ENCODE results near the gene STYX.
A peak's percentile ranks its signal among the peaks of the same experiment; 100 is the strongest.

STYX gene

GRCh38 chr14:52730709-52731111 is 744 bp downstream of the STYX start:
- no peak for TF ChIP-seq CTCF (IDR thresholded peaks at IDR 0.05; ENCODE audit: low read depth, low read length)
- Histone ChIP-seq H3K27me3 (ENCODE audit: insufficient read depth, low read depth, severe bottlenecking) (no peaks in the 10 kb centered on the region), H3K9me3 (ENCODE audit: severe bottlenecking) (no peaks in the 10 kb centered on the region), H3K27ac (peak overlapping the region; percentile 82), H3K36me3 (peaks cover 33% of the 10 kb centered on the region), H3K4me3 (ENCODE audit: low read depth, low read length) (peak overlapping the region; percentile 93)
- no peak for DNase-seq

DNA sequence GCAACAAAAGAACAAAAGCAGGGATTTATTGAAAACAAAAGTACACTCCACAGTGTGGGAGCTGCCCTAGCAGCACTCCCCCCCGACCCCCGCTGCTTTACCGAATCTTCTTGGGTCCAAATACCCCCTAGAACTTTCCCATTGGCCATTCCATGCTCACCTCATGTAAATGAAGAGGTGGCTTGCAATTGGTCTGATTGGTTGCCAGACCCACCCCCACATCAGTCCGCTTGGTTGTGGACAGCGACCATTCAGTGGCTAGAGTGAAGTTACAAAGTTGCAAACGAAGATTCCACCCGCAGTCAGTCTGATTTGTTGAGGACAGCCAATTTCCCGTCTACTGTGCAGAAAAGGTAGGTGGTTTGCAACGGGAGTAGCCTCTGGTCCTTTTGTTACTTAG is 3.9 kb downstream of the STYX start:
- Histone ChIP-seq H3K4me3 (ENCODE audit: low read depth, low read length) (no peak overlapping the region), H3K27ac (no peak overlapping the region)
- DNase-seq, result no peak

GRCh38 chr14:52735921-52736489 is 6.0 kb downstream of the STYX start:
- no peak for DNase-seq
- Histone ChIP-seq H3K27ac (no peak overlapping the region), H3K36me3 (peaks cover 10% of the 10 kb centered on the region; the same call in 1 of the 2 replicates), H3K27me3 (ENCODE audit: insufficient read depth, low read depth, severe bottlenecking) (no peaks in the 10 kb centered on the region), H3K9me3 (ENCODE audit: severe bottlenecking) (no peaks in the 10 kb centered on the region), H3K4me3 (ENCODE audit: low read depth, low read length) (no peak overlapping the region)
- no peak for TF ChIP-seq CTCF (IDR thresholded peaks at IDR 0.05; ENCODE audit: low read depth, low read length)

More for the DNA sequence above, 3.9 kb downstream of the STYX start:
- no peaks in the 10 kb centered on the region for H3K9me3 ChIP-seq (ENCODE audit: severe bottlenecking)
- peaks cover 10% of the 10 kb centered on the region; the same call in 1 of the 2 replicates for H3K36me3 ChIP-seq
- TF ChIP-seq CTCF (IDR thresholded peaks at IDR 0.05; ENCODE audit: low read depth, low read length), result no peak
- H3K27me3 ChIP-seq (ENCODE audit: insufficient read depth, low read depth, severe bottlenecking), result no peaks in the 10 kb centered on the region

GRCh38 chr14:52738409-52738808 is 8.4 kb downstream of the STYX start:
- DNase-seq, result no peak
- Histone ChIP-seq H3K9me3 (ENCODE audit: severe bottlenecking) (no peaks in the 10 kb centered on the region), H3K4me3 (ENCODE audit: low read depth, low read length) (no peak overlapping the region), H3K27me3 (ENCODE audit: insufficient read depth, low read depth, severe bottlenecking) (no peaks in the 10 kb centered on the region), H3K36me3 (peaks cover 8% of the 10 kb centered on the region; the same call in 1 of the 2 replicates), H3K27ac (no peak overlapping the region)
- no peak for TF ChIP-seq CTCF (IDR thresholded peaks at IDR 0.05; ENCODE audit: low read depth, low read length)

DNA sequence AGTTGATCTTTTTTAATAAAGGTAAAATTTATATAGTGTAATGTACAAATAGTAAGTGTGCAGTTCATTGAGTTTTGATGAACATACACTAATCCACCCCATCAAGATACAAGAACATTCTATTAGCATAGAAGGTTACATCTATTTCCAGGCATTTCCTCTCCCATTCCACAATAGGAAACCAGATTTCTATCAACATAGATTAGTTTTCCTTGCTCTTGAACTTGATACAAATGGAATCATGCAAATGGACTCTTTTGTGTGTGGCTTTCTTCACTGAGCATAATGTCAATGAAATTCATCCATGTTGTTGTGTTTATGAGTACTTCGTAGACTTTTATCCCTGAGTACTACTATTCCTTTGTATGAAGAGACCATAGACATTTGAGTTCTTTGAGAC is 10.8 kb downstream of the STYX start:
- TF ChIP-seq CTCF (IDR thresholded peaks at IDR 0.05; ENCODE audit: low read depth, low read length), result no peak
- Histone ChIP-seq H3K9me3 (ENCODE audit: severe bottlenecking) (no peaks in the 10 kb centered on the region), H3K27me3 (ENCODE audit: insufficient read depth, low read depth, severe bottlenecking) (no peaks in the 10 kb centered on the region), H3K4me3 (ENCODE audit: low read depth, low read length) (no peak overlapping the region), H3K27ac (no peak overlapping the region), H3K36me3 (peaks cover 5% of the 10 kb centered on the region; the same call in 1 of the 2 replicates)
- no peak for DNase-seq

GRCh38 chr14:52741865-52742264 is 11.9 kb downstream of the STYX start:
- TF ChIP-seq CTCF (IDR thresholded peaks at IDR 0.05; ENCODE audit: low read depth, low read length), result no peak
- H3K36me3 ChIP-seq, result peaks cover 5% of the 10 kb centered on the region; the same call in 1 of the 2 replicates
- no peak for DNase-seq
- no peak overlapping the region for H3K27ac ChIP-seq
- H3K27me3 ChIP-seq (ENCODE audit: insufficient read depth, low read depth, severe bottlenecking), result no peaks in the 10 kb centered on the region
- H3K4me3 ChIP-seq (ENCODE audit: low read depth, low read length), result no peak overlapping the region
- H3K9me3 ChIP-seq (ENCODE audit: severe bottlenecking), result no peaks in the 10 kb centered on the region

All from WERI-Rb-1 (cell line).